SH-SY5Y (cell line): ENCODE results near the gene USP15.

Experiments used
- GATA2 ChIP-seq: IDR thresholded peaks from 2 replicates; pipeline ENCODE4 v1.6.1; 2011; ENCODE audit warnings: mild to moderate bottlenecking, low read depth, low read length
- GATA3 ChIP-seq: IDR thresholded peaks from 2 replicates; pipeline ENCODE4 v1.6.1; 2011; ENCODE audit warnings: low read depth, mild to moderate bottlenecking, low read length, moderate library complexity

DNA sequence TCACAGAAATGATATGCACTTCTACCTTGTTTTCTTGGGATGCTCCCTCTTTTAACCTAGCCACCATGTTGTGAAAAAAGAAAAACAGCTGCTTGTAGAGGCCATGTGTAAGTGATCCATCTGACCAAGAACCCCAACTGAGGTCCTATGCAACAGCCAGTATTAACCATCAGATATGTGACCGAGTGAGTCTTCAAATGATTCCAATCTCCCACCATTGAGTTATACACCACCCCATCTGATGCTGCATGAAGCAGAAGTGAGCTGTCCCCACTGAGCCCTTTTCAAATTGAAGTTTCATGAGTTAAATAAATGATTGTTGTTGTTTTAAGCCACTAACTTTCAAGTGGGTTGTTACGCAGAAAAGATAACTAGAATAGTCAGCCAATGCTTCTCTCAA lies 20.6 kb upstream of the USP15 start:
- TF ChIP-seq GATA2 = no peak
- TF ChIP-seq GATA3 = no peak
